SIG-M5 treated with dmso at 0.1 percent for 504 hours (cell line): Measurements from ENCODE around the gene PLXNA4.

Source experiments
- DNase-seq: peaks from one replicate; lab custom pipeline; 2025; ENCODE audit not compliant: unreplicated experiment; lab: John Stamatoyannopoulos, UW

Gene PLXNA4

GRCh38 chr7:132536654-132537395 lies 39.4 kb downstream of the PLXNA4 start:
- DNase-seq, result no peak

- DNase-seq, result no peak
Observed at GRCh38 chr7:132533916-132534315, 42.4 kb downstream of the PLXNA4 start.

- DNase-seq, result peak; percentile 28
Observed at GRCh38 chr7:132532281-132532680, 44.0 kb downstream of the PLXNA4 start.

- DNase-seq, result no peak
Observed at GRCh38 chr7:132531562-132531961, 44.7 kb downstream of the PLXNA4 start.

- no peak for DNase-seq
Observed at GRCh38 chr7:132528695-132529094, 47.6 kb downstream of the PLXNA4 start.

- DNase-seq, result no peak
Observed at GRCh38 chr7:132527467-132528410, 48.5 kb downstream of the PLXNA4 start.

GRCh38 chr7:132526111-132526740 lies 50.0 kb downstream of the PLXNA4 start:
- no peak for DNase-seq

- DNase-seq, result no peak
Observed at GRCh38 chr7:132521423-132521822, 54.8 kb downstream of the PLXNA4 start.

GRCh38 chr7:132520591-132521280 lies 55.5 kb downstream of the PLXNA4 start:
- DNase-seq, result no peak

- DNase-seq, result peak; percentile 10
Observed at GRCh38 chr7:132519936-132520335, 56.3 kb downstream of the PLXNA4 start.

- DNase-seq, result no peak
Observed at GRCh38 chr7:132518839-132519173, 57.5 kb downstream of the PLXNA4 start.

- peak; percentile 42 for DNase-seq
Observed at GRCh38 chr7:132518102-132518838, 58.0 kb downstream of the PLXNA4 start.

GRCh38 chr7:132516042-132516840 lies 60.0 kb downstream of the PLXNA4 start:
- no peak for DNase-seq

GRCh38 chr7:132515181-132515580 lies 61.1 kb downstream of the PLXNA4 start:
- no peak for DNase-seq

- no peak for DNase-seq
Observed at GRCh38 chr7:132514430-132514829, 61.8 kb downstream of the PLXNA4 start.

- DNase-seq, result no peak
Observed at GRCh38 chr7:132511921-132512320, 64.3 kb downstream of the PLXNA4 start.

- no peak for DNase-seq
Observed at GRCh38 chr7:132511387-132511786, 64.9 kb downstream of the PLXNA4 start.

GRCh38 chr7:132509643-132510042 lies 66.6 kb downstream of the PLXNA4 start:
- no peak for DNase-seq

- no peak for DNase-seq
Observed at GRCh38 chr7:132508724-132509353, 67.4 kb downstream of the PLXNA4 start.
